Mesenchymal stem cell (in vitro differentiated cells and primary cell): ENCODE measurements around the gene XRCC3.

Experiments used
- DNase-seq: peaks from one replicate; pipeline ENCODE4 v3.0.0-alpha.2; 2013
- H2AFZ ChIP-seq: one replicate; pipeline ENCODE4 v1.6.1; 2013; ENCODE audit warnings: low read depth, mild to moderate bottlenecking, control low read depth, inconsistent platforms, low read length, moderate library complexity
- H2AK5ac ChIP-seq: 2 replicates; pipeline ENCODE4 v1.6.1; 2013; ENCODE audit warnings: low read length, moderate library complexity, mild to moderate bottlenecking, inconsistent platforms; ENCODE audit not compliant: severe bottlenecking
- H2BK120ac ChIP-seq: one replicate; pipeline ENCODE4 v1.6.1; 2013; ENCODE audit warnings: low read depth, mild to moderate bottlenecking, inconsistent platforms, low read length, moderate library complexity
- H2BK12ac ChIP-seq, 2 experiments: one replicate each; pipeline ENCODE4 v1.6.1; 2013; ENCODE audit warnings: inconsistent platforms in 2 of 2, low read length in 2 of 2, mild to moderate bottlenecking in 2 of 2, moderate library complexity in 2 of 2, control low read depth in 1 of 2
- H2BK15ac ChIP-seq: one replicate; pipeline ENCODE4 v1.6.1; 2013; ENCODE audit warnings: mild to moderate bottlenecking, low read depth, inconsistent platforms; ENCODE audit not compliant: poor library complexity, severe bottlenecking
- H2BK5ac ChIP-seq: 2 replicates; pipeline ENCODE4 v1.6.1; 2013; ENCODE audit warnings: low read depth, mild to moderate bottlenecking, low read length, control low read depth, inconsistent platforms; ENCODE audit not compliant: poor library complexity, severe bottlenecking
- H3K14ac ChIP-seq, 2 experiments: one replicate each; pipeline ENCODE4 v1.6.1; 2013; ENCODE audit warnings: inconsistent platforms in 2 of 2, low read length in 2 of 2, control low read depth in 1 of 2, mild to moderate bottlenecking in 1 of 2, moderate library complexity in 1 of 2
- H3K18ac ChIP-seq, 2 experiments: one replicate each; pipeline ENCODE4 v1.6.1; 2013; ENCODE audit warnings: inconsistent platforms in 2 of 2, low read length in 2 of 2, control low read depth in 1 of 2, low read depth in 1 of 2, mild to moderate bottlenecking in 1 of 2
- H3K23ac ChIP-seq, 2 experiments: one replicate each; pipeline ENCODE4 v1.6.1; 2013; ENCODE audit warnings: inconsistent platforms in 2 of 2, low read length in 2 of 2, mild to moderate bottlenecking in 2 of 2, moderate library complexity in 2 of 2, control low read depth in 1 of 2
- H3K27ac ChIP-seq: 2 replicates; pipeline ENCODE4 v1.5.1; 2013; ENCODE audit warnings: mild to moderate bottlenecking, moderate library complexity, low read length, control low read depth, inconsistent platforms; ENCODE audit not compliant: poor library complexity, severe bottlenecking
- H3K27me3 ChIP-seq, 2 experiments: 2 replicates each; pipeline versions ENCODE4 v1.6.1 to v1.7.0; 2013; ENCODE audit warnings: low read length in 2 of 2, mild to moderate bottlenecking in 2 of 2, moderate library complexity in 2 of 2, control low read depth in 1 of 2, inconsistent platforms in 1 of 2; ENCODE audit not compliant: control insufficient read depth in 1 of 2, insufficient read depth in 1 of 2
- H3K36me3 ChIP-seq, 2 experiments: 2 replicates each; pipeline versions ENCODE4 v1.6.1 to v1.7.0; 2013; ENCODE audit warnings: low read length in 2 of 2, control low read depth in 1 of 2, inconsistent platforms in 1 of 2, low read depth in 1 of 2, mild to moderate bottlenecking in 1 of 2; ENCODE audit not compliant: insufficient read depth in 2 of 2, control insufficient read depth in 1 of 2
- H3K4ac ChIP-seq, 2 experiments: one replicate each; pipeline ENCODE4 v1.6.1; 2013; ENCODE audit warnings: inconsistent platforms in 2 of 2, low read length in 2 of 2, mild to moderate bottlenecking in 2 of 2, moderate library complexity in 2 of 2, control low read depth in 1 of 2, low read depth in 1 of 2
- H3K4me1 ChIP-seq: 2 replicates; pipeline ENCODE4 v1.6.1; 2013; ENCODE audit warnings: low read depth, low read length, control low read depth; ENCODE audit not compliant: control insufficient read depth, insufficient read depth
- H3K4me2 ChIP-seq: 2 replicates; pipeline ENCODE4 v1.6.1; 2013; ENCODE audit warnings: low read length, mild to moderate bottlenecking, inconsistent platforms; ENCODE audit not compliant: poor library complexity, severe bottlenecking
- H3K4me3 ChIP-seq, 2 experiments: 2 replicates each; pipeline versions ENCODE4 v1.5.1 to v1.7.0; 2013; ENCODE audit warnings: low read length in 2 of 2, mild to moderate bottlenecking in 2 of 2, control low read depth in 1 of 2, low read depth in 1 of 2; ENCODE audit not compliant: insufficient read depth in 1 of 2
- H3K79me1 ChIP-seq: replicated peaks from 2 replicates; pipeline ENCODE4 v1.6.1; 2013; ENCODE audit warnings: mild to moderate bottlenecking, control low read depth, low read length, inconsistent platforms; ENCODE audit not compliant: poor library complexity, severe bottlenecking
- H3K9ac ChIP-seq: 2 replicates; pipeline ENCODE4 v1.7.0; 2013; ENCODE audit warnings: mild to moderate bottlenecking, low read length, moderate library complexity
- H3K9me3 ChIP-seq: 2 replicates; pipeline ENCODE4 v1.7.0; 2013; ENCODE audit warnings: mild to moderate bottlenecking, low read length; ENCODE audit not compliant: control insufficient read depth
- H4K8ac ChIP-seq: one replicate; pipeline ENCODE4 v1.6.1; 2013; ENCODE audit warnings: inconsistent platforms, mild to moderate bottlenecking, low read length, moderate library complexity
- H4K91ac ChIP-seq: one replicate; pipeline ENCODE4 v1.6.1; 2013; ENCODE audit warnings: mild to moderate bottlenecking, low read length, inconsistent platforms
- WGBS: methylation state at CpG from one replicate; pipeline ENCODE4 v1.1.7; 2013; ENCODE audit warnings: mixed read lengths; 5-methylcytosine and 5-hydroxymethylcytosine counted together

Gene XRCC3

DNA sequence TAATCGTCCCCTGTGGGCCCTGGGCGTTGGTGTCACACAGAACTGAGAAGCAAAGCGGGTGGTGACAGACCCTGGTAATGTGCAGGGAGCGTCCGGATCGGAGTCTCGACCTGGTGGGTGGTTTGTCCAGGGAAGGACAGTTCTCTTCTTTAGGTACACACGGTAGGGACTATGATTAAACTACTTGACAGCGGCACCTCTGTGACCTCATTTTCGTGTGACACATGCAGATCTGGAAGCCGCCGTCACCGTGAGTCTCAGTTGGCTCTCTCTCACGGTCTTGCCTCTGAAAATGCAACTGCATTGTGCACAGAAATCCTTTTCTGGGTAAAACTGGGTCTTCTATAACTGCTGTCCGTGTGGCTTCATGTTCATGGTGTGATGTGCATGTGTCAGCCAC is 32.1 kb downstream of the XRCC3 start:
- Histone ChIP-seq H3K4me3 (no peak overlapping the region), H2AK5ac (no peak overlapping the region), H2BK5ac (no peak overlapping the region), H3K79me1 (peaks cover 34% of the 10 kb centered on the region), H4K91ac (no peak overlapping the region), H3K9me3 (no peaks in the 10 kb centered on the region), H3K36me3 (peaks cover 71 to 98% of the 10 kb centered on the region in 2 experiments), H3K27me3 (no peaks in the 10 kb centered on the region), H2BK120ac (no peak overlapping the region), H3K4me2 (no peak overlapping the region), H3K4ac (no peak overlapping the region), H3K4me1 (no peaks in the 10 kb centered on the region), H3K9ac (no peak overlapping the region), H2BK12ac (no peak overlapping the region), H3K27ac (no peak overlapping the region), H3K18ac (no peak overlapping the region), H2BK15ac (no peak overlapping the region), H2AFZ (no peak overlapping the region), H4K8ac (no peak overlapping the region), H3K14ac (no peak overlapping the region), H3K23ac (no peak overlapping the region)
- WGBS, result 89% methylated on average over 15 of the region's 15 CpGs
- no peak for DNase-seq

DNA sequence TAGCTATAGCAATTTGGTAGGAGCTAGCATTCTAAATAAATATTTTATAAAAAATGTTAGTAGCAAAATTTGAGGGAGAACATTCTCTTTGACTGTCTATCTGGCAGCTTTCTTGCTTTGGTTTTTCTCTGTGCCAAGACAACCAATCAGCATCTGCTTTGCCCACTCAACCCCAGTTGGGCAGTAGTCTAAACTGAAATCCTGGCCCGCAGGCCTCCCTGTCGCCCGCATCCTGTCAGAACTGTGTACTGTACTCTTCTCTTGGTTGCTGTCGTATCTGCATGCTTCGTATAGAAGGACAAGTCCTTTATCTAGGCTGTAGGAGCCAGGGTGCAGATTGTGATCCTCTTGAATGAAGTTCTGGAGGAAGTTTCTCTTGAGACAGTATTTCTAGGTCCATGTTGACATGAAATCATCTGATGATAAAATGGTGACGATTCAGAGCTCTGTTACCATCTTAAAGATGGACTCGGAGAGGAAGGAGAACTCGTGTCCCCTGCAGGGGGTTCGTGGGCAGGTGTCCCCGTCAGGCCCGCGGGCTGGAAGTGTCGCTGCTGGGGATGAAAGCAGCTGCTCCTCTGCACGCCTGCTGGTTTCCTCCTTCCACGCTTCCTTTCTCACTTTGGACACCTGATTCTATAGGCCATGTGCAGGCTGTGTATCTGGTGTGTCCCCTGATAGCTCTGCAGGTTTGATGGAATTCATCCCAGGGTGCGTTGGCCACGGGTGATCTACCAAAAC is 34.6 kb downstream of the XRCC3 start:
- Histone ChIP-seq H2AFZ (no peak overlapping the region), H3K4ac (no peak overlapping the region), H3K18ac (no peak overlapping the region), H3K27me3 (no peaks in the 10 kb centered on the region), H4K8ac (no peak overlapping the region), H2BK5ac (no peak overlapping the region), H4K91ac (no peak overlapping the region), H3K79me1 (peaks cover 32% of the 10 kb centered on the region), H2BK120ac (no peak overlapping the region), H2BK12ac (peak overlapping the region in 1 of 2 experiments; percentile 55), H3K27ac (no peak overlapping the region), H3K4me3 (no peak overlapping the region), H3K9me3 (no peaks in the 10 kb centered on the region), H3K4me2 (no peak overlapping the region), H3K4me1 (no peaks in the 10 kb centered on the region), H2BK15ac (no peak overlapping the region), H3K23ac (no peak overlapping the region), H3K36me3 (peaks cover 75 to 98% of the 10 kb centered on the region in 2 experiments), H3K9ac (no peak overlapping the region), H2AK5ac (no peak overlapping the region), H3K14ac (no peak overlapping the region)
- WGBS, result 92% methylated on average over 16 of the region's 17 CpGs
- no peak for DNase-seq

DNA sequence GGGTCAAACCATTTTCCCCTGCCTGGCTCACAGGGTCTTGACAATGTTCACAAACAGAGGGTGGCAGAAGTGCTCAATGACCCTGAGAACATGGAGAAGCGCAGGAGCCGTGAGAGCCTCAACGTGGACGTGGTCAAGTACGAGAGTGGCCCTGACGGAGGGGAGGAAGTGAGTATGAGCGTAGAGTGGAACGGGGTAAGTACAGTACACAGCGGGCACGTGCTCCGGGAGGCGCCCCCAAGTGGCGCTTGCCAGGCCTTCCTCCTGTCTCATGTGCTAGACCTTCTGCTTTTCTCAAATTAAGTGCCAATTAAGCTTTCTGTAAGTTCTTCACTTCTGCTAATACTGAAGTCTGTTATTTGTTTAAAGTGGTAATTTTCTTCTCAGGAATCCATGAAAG is 35.9 kb downstream of the XRCC3 start:
- Histone ChIP-seq H4K8ac (no peak overlapping the region), H2BK15ac (no peak overlapping the region), H2AFZ (no peak overlapping the region), H3K14ac (no peak overlapping the region), H3K4me3 (no peak overlapping the region), H2BK120ac (no peak overlapping the region), H3K36me3 (peaks cover 73 to 98% of the 10 kb centered on the region in 2 experiments), H3K9ac (no peak overlapping the region), H2AK5ac (no peak overlapping the region), H4K91ac (no peak overlapping the region), H3K4me1 (no peaks in the 10 kb centered on the region), H3K23ac (no peak overlapping the region), H3K9me3 (no peaks in the 10 kb centered on the region), H2BK12ac (no peak overlapping the region), H3K4me2 (no peak overlapping the region), H3K4ac (no peak overlapping the region), H2BK5ac (no peak overlapping the region), H3K18ac (no peak overlapping the region), H3K27me3 (no peaks in the 10 kb centered on the region), H3K27ac (no peak overlapping the region), H3K79me1 (peaks cover 27% of the 10 kb centered on the region)
- peak; percentile 28 for DNase-seq
- 90% methylated on average over 7 of the region's 13 CpGs for WGBS

DNA sequence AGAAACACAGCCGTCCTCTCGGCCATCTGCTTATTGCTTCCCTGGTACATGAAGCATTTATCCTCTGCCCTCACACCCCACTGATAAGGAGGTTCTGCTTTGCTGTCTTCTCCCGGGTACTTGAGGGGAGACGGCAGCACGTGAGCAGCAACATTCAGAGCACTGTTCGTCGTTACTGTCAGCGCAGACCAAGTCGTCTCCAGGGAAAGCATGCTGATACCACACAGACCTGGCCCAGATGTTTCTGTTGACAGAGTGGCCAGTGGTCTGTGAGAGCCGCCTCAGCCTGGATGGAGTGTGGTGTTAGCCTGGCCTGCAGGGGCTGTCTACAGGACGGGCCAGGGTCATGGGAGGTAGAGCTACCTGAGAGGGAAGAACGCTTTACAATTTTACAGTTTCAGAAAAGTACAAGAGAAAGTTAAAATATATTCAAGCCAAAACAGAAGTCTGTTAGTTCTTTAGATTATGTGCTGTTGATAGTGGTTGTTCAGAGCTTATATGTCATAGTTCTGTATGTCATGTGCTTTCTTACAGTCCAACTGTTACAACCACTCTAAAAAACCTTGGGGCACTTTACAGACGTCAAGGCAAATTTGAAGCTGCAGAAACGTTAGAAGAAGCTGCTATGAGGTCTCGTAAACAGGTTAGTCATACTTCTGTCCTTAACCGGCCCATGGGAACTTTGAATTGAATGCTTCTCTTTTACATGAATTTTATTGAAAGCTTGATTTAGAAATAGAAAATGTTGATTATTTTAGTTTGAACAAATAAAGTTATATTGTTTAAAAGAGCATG is 38.2 kb downstream of the XRCC3 start:
- Histone ChIP-seq H3K4me3 (no peak overlapping the region), H2BK120ac (no peak overlapping the region), H3K4me1 (no peaks in the 10 kb centered on the region), H2AK5ac (no peak overlapping the region), H3K18ac (no peak overlapping the region), H3K4me2 (no peak overlapping the region), H3K27ac (no peak overlapping the region), H3K14ac (no peak overlapping the region), H4K8ac (peak overlapping the region; percentile 66), H4K91ac (peak overlapping the region; percentile 53), H3K4ac (peak overlapping the region in 1 of 2 experiments; percentile 9), H3K79me1 (peaks cover 28% of the 10 kb centered on the region), H3K23ac (no peak overlapping the region), H3K27me3 (no peaks in the 10 kb centered on the region), H3K9ac (no peak overlapping the region), H3K9me3 (no peaks in the 10 kb centered on the region), H2BK12ac (no peak overlapping the region), H2AFZ (no peak overlapping the region), H2BK5ac (no peak overlapping the region), H3K36me3 (peaks cover 60 to 98% of the 10 kb centered on the region in 2 experiments), H2BK15ac (no peak overlapping the region)
- DNase-seq, result no peak
- WGBS, result 54% methylated on average over 15 of the region's 16 CpGs
